IPS-20b (cell line): Measurements from ENCODE around the gene CFB.
"Not testable (repeated sequence)": the region's sequence is repeated elsewhere in the genome, so short reads cannot be mapped to it uniquely, and the experiment has no call there.

ENCODE experiments used
- H3K27ac ChIP-seq: one replicate; pipeline ENCODE4 v1.5.1; 2013; ENCODE audit warnings: low read length
- H3K27me3 ChIP-seq: 2 replicates; pipeline ENCODE4 v1.6.1; 2013; ENCODE audit warnings: mild to moderate bottlenecking, low read length, inconsistent platforms; ENCODE audit not compliant: insufficient read depth
- H3K36me3 ChIP-seq: 2 replicates; pipeline ENCODE4 v1.6.1; 2013; ENCODE audit warnings: low read depth, mild to moderate bottlenecking, inconsistent platforms, low read length, moderate library complexity; ENCODE audit not compliant: insufficient read depth
- H3K4me1 ChIP-seq: 2 replicates; pipeline ENCODE4 v1.6.1; 2013; ENCODE audit warnings: mild to moderate bottlenecking, control low read depth, inconsistent platforms, low read length, moderate library complexity; ENCODE audit not compliant: insufficient read depth
- H3K4me3 ChIP-seq: 2 replicates; pipeline ENCODE4 v1.5.1; 2013; ENCODE audit warnings: mild to moderate bottlenecking, low read length, inconsistent platforms
- H3K9ac ChIP-seq: 2 replicates; pipeline ENCODE4 v1.6.1; 2013; ENCODE audit warnings: low read depth, mild to moderate bottlenecking, inconsistent platforms, low read length, moderate library complexity
- H3K9me3 ChIP-seq: 2 replicates; pipeline ENCODE4 v1.6.1; 2013; ENCODE audit warnings: mild to moderate bottlenecking, low read depth, low read length, inconsistent platforms; ENCODE audit not compliant: insufficient read depth

The CFB gene

GRCh38 chr6:31967926-31968320, 22.0 kb downstream of the CFB start:
- Histone ChIP-seq H3K36me3 (peaks cover 73% of the 10 kb centered on the region), H3K27me3 (no peaks in the 10 kb centered on the region), H3K9me3 (no peaks in the 10 kb centered on the region), H3K9ac (no peak overlapping the region), H3K27ac (no peak overlapping the region), H3K4me1 (no peaks in the 10 kb centered on the region; the same call in 1 of the 2 replicates), H3K4me3 (no peak overlapping the region)

GRCh38 chr6:31968326-31968725, 22.4 kb downstream of the CFB start:
- Histone ChIP-seq H3K4me1 (no peaks in the 10 kb centered on the region; the same call in 1 of the 2 replicates), H3K27me3 (no peaks in the 10 kb centered on the region), H3K36me3 (peaks cover 70% of the 10 kb centered on the region), H3K4me3 (no peak overlapping the region), H3K9me3 (no peaks in the 10 kb centered on the region), H3K27ac (no peak overlapping the region), H3K9ac (no peak overlapping the region)

- Histone ChIP-seq H3K9me3 (no peaks in the 10 kb centered on the region), H3K4me1 (no peaks in the 10 kb centered on the region; the same call in 1 of the 2 replicates), H3K27me3 (no peaks in the 10 kb centered on the region), H3K4me3 (no peak overlapping the region), H3K36me3 (peaks cover 63% of the 10 kb centered on the region), H3K27ac (no peak overlapping the region), H3K9ac (no peak overlapping the region)
Measured at GRCh38 chr6:31968791-31969711, 23.2 kb downstream of the CFB start.

- Histone ChIP-seq H3K27me3 (no peaks in the 10 kb centered on the region), H3K9me3 (no peaks in the 10 kb centered on the region), H3K4me3 (no peak overlapping the region), H3K4me1 (no peaks in the 10 kb centered on the region; the same call in 1 of the 2 replicates), H3K9ac (no peak overlapping the region), H3K36me3 (peaks cover 55% of the 10 kb centered on the region), H3K27ac (no peak overlapping the region)
Measured at GRCh38 chr6:31969712-31970603, 24.1 kb downstream of the CFB start.

- Histone ChIP-seq H3K9me3 (no peaks in the 10 kb centered on the region), H3K4me1 (no peaks in the 10 kb centered on the region; the same call in 1 of the 2 replicates), H3K9ac (no peak overlapping the region), H3K4me3 (peak overlapping the region; percentile 81), H3K27me3 (no peaks in the 10 kb centered on the region), H3K36me3 (peaks cover 48% of the 10 kb centered on the region), H3K27ac (no peak overlapping the region)
Measured at GRCh38 chr6:31970604-31971271, 24.8 kb downstream of the CFB start.

GRCh38 chr6:31971279-31971992, 25.5 kb downstream of the CFB start:
- H3K36me3 ChIP-seq = peaks cover 41% of the 10 kb centered on the region
- H3K9me3 ChIP-seq = no peaks in the 10 kb centered on the region
- no peaks in the 10 kb centered on the region; the same call in 1 of the 2 replicates for H3K4me1 ChIP-seq
- peak overlapping the region; percentile 81 for H3K4me3 ChIP-seq
- H3K27me3 ChIP-seq = no peaks in the 10 kb centered on the region
- peak overlapping the region; percentile 83 for H3K9ac ChIP-seq
- peak overlapping the region; percentile 58 for H3K27ac ChIP-seq

GRCh38 chr6:31971993-31972708, 26.3 kb downstream of the CFB start, which contains the start of gene DXO:
DXO (minus strand) TSS chr6:31972138; CDS start chr6:31971675, 463 bp downstream.
- Histone ChIP-seq H3K4me3 (peak within 1 kb of the TSS; percentile 81), H3K27ac (peak within 1 kb of the TSS; percentile 58), H3K9me3 (no peaks in the 10 kb centered on the region; the same call in 1 of the 2 replicates), H3K27me3 (no peaks in the 10 kb centered on the region), H3K9ac (peak within 1 kb of the TSS; percentile 83), H3K4me1 (no peaks in the 10 kb centered on the region; the same call in 1 of the 2 replicates), H3K36me3 (peaks cover 33% of the 10 kb centered on the region)

GRCh38 chr6:31972709-31973350, 26.9 kb downstream of the CFB start:
- H3K4me3 ChIP-seq = peak overlapping the region; percentile 81
- peak overlapping the region; percentile 58 for H3K27ac ChIP-seq

GRCh38 chr6:31976065-31976464, 30.2 kb downstream of the CFB start:
- H3K27ac ChIP-seq, H3K9me3 ChIP-seq, H3K4me3 ChIP-seq, H3K9ac ChIP-seq, H3K4me1 ChIP-seq, H3K36me3 ChIP-seq, H3K27me3 ChIP-seq: not testable (repeated sequence)

More at GRCh38 chr6:31972709-31973350, 26.9 kb downstream of the CFB start:
- Histone ChIP-seq H3K9me3 (no peaks in the 10 kb centered on the region; the same call in 1 of the 2 replicates), H3K9ac (peak overlapping the region; percentile 83; the same call in 1 of the 2 replicates), H3K27me3 (no peaks in the 10 kb centered on the region), H3K36me3 (peaks cover 27% of the 10 kb centered on the region), H3K4me1 (no peaks in the 10 kb centered on the region; the same call in 1 of the 2 replicates)
